HG02884 (cell line): ENCODE results near the gene TOX2.

Experiments
- ATAC-seq: cut with Tn5 transposase; IDR thresholded peaks from one replicate; pipeline ENCODE4 v1.9.1; 2021; ENCODE audit warnings: mild to moderate bottlenecking, moderate library complexity; ENCODE audit not compliant: unreplicated experiment

Gene TOX2

DNA sequence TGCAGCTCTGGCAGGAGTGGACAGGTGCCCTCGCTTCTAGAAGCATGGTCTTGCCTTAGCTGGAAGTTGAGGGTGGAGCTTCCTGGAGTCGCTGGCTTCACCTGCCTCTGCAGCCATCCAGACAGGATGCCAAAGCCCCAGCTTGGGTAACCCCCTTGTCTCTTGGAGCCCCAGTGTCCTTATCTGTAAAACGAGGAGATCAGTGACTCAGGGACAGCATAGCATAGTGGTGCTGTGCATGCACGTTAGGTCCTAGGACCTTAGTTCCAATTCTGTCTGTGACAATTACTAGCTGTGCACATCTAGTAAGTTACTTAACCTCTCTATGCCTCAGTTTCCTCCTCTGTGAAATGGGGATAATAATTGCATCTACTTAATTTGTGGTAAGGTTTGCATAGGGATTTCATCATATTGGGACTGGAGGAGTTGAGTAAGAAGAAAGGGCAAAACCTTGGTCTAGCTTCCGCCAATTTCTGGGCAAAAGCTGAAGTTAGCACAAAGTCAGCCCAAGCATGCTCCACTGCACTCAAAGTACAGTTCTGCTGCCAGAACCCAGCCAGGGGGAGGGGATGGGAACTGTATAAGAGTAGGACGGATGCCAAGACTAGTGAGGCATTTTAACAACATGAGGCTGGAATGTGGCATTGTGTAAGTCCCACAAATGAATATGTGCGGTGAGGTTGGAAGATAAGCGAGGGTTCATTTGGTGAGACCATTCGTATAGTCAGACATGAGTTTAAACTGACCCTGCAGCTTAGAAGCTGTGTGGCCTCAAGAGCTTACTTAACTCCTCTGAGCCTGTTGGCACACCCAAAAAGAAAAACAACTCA is 24.5 kb downstream of the TOX2 start:
- no peak for ATAC-seq

DNA sequence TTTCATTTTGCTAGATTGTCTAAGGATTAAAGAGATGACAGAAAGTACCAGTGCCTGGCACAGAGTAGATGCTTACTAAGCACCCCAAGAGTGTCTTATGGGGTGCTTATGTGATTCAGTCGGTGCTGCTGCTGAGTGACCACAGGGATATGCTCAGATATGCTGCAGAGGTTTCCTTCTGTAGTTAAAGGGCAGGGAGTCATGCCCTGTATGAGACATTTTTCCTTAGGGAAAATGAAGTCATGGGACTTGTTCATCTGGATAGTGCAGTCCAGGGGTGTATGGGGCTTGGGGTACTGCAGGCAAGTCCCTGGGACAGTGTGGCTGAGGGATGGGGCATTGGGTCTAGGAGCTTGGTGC is 25.1 kb downstream of the TOX2 start:
- no peak for ATAC-seq

GRCh38 chr20:43940518-43941225 is 26.0 kb downstream of the TOX2 start:
- ATAC-seq, result no peak

DNA sequence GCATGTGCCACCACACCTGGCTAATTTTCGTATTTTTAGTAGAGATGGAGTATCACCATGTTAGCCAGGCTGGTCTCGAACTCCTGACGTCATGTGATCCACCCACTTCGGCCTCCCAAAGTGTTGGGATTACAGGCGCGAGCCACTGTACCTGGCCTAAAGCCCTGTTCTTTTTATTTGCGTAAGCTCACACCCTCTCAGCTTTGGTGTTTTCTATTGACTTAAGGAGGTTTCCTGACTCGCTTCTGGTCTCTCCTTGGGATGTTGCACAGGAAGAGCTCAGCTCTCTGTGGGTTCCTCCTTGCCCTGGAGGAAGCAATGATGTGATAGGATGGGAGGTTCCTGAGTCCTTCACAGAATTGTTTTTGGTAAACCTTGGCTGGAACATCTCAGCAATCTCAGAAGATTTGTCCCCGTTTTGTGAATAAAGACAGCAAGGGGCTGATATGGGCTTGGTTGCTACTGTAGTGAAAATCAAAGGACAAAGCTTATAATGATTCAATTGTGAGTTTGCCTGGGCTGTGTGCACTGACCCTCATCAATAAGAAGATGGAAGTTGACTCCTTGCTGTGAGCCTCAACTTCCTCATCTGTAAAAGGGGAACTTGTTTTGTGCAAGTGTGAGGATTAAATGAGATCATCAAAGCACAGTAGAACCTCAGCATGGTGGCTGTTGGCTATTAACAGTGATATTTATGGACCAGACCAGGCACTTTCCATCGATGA is 27.0 kb downstream of the TOX2 start:
- no peak for ATAC-seq

DNA sequence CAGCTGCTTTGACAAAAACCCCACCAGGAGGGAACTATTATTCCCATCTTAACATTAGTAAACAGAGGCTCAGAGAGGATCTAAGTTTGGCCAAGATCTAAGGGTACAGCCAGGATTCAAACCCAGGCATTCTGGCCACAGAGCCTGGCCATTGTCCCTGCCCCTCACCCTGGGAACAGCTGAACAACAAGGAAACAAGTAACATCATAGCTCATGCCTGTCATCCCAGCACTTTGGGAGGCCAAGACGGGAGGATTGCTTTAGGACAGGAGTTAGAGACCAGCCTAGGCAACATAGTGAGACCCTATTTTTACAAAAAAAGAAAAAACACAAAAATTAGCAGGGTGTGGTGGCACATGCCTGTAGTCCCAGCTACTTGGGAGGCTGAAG is 27.5 kb downstream of the TOX2 start:
- ATAC-seq, result peak; percentile 16

DNA sequence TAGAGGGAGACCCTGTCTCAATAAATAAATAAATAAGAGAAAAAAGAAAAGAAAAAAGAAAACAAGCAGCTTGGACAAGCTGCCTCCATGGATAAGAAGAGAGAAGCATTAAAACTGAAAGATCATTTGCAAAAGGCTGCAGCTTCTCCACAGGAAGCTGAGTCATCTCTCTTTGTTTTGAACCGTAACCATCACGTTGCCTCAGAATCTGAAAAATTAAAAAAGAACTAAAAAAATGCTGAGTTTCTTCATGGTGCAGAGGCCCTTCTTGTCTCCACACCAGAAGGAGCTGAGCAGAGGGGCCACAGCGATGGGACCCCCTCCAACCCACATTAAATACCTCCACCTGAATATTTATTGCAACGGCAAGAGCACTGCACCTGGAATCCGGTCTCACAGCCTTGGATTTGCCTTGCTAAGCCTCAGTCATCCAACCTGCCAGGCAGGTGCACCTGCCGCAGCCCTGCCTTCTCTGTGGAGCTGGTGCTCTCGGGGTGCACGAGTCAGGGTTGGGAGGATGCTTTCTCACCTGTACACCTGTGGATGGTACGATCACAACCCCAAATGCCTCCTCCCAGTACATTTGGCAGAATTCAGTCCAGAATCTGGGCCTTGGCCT is 28.1 kb downstream of the TOX2 start:
- ATAC-seq, result peak; percentile 44

DNA sequence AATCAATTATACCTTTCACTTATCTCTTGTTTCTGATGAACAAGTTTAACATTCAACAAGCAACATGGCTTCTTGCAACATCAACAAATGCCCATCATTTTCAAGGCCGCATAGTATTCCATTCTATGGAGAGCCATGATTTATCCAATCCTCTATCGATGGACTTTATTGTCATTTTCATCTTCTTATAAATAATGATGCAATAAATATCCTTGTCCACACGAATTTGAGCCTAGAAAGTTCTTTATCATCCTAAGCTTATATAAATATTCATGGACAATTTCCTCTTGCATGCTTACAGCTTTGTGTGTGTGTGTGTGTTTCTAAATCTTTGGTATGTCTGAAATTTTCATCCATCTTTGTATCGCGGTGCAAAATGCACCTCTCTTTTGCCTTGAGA is 29.1 kb downstream of the TOX2 start:
- no peak for ATAC-seq

DNA sequence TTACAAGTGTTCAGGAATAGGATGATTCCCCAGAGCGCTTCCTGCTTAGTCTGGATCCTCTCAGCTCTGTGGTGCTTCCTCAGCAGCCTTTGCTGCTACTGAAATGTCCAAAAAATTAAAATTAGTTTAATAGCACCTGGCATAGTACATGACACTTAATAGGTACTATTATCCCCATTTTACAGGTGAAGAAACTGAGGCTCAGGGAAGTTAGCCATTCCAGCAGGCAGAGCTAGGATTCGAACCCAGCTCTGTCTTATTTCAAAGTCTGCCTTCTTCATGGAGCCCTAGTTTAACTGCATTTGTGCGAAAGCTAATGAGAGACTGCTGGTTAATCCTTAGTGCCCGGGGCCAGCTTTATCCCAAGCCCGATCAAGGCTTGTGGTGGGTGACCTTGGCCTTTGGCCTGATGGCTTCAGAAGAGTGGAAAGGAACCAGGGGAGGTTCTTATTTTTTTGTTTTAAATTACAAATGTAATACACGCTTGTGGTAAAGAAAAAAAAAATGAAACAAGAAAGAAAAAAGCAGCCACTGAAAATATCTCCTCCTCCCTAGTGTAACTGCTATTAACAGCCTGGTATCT is 30.1 kb downstream of the TOX2 start:
- ATAC-seq, result no peak

GRCh38 chr20:43945391-43946205 is 30.9 kb downstream of the TOX2 start:
- no peak for ATAC-seq

DNA sequence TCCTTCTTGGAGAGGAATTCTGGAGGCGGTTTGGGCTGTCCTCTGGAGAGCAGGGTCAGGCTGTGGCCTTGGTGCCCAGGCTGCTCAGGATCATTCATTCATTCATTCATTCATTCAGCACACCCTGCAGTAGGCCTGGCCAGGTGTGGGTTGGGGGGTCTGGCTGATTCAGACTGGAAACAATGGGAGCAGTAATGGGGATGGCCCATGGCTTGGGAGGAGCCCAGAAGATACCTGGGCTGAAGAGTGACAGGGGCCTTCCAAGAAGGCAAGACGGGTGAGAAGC is 31.5 kb downstream of the TOX2 start:
- no peak for ATAC-seq

DNA sequence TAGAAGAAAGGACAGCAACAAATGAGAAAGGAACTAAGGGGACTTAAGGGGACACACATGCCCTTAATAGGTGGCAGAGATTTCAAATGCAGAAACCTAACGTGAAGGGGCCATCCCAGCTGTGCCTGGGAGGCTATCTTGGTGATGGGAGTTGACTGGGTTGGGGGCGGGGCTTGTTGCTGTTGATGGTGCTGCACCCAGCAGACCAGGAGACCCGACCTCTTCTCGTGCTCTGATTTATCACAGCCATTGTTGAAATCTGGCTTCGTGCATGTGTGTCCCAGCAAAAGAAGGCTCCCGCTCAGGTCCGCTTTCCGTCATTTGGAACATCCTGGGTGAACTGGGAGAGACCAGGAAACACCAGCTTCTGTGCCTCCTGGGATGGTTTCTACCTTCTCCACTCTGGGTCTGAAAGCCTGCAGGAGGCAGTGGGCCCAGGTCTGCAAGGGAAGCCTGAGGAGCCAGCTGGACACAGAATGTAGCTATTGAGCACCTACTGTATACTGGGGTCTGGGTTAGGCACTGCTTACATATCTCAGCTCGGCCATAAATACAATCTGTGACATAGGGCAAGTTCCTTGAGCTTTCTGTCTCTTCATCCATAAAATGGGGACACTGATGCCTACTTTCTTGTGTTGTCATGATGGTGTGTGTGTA is 32.1 kb downstream of the TOX2 start:
- no peak for ATAC-seq

DNA sequence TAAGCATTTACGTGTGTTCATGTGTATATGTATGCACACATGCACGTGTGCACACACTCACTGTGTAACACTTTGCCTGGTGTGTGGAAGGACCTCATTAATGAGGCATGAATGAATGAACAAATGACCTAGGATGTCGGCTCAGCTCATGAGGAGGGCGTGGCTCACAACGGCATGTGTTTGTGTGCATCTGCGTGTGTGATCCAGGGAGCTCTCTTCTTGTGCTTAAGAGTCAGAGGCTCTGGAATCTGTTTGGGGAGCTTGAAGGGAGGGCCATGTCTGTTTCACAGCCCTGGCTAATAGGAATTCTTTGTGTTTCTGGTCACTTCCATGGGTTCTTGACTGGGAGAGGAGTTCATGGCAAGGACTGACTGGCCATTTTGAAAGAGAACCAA is 32.7 kb downstream of the TOX2 start:
- no peak for ATAC-seq

DNA sequence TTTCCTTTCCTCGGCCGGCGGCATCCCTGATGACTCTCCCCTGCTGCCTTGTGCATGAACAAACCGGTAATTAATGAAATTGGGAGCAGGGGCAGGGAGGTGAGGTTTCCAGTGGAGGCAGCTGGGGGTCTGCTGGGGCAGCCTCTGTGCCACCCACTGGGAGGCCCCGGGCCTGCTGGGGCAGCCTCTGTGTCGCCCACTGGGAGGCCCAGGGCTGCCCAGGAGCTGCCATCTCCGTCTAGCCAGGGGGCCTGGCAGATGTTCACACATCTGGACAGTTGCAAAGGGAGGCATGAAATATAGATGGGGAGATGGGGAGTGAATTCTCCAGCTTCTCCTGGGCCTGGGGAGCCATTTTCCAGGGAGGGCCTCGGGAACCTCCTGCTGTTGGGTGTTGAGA is 33.8 kb downstream of the TOX2 start:
- no peak for ATAC-seq

GRCh38 chr20:43949248-43949647 is 34.6 kb downstream of the TOX2 start:
- no peak for ATAC-seq

DNA sequence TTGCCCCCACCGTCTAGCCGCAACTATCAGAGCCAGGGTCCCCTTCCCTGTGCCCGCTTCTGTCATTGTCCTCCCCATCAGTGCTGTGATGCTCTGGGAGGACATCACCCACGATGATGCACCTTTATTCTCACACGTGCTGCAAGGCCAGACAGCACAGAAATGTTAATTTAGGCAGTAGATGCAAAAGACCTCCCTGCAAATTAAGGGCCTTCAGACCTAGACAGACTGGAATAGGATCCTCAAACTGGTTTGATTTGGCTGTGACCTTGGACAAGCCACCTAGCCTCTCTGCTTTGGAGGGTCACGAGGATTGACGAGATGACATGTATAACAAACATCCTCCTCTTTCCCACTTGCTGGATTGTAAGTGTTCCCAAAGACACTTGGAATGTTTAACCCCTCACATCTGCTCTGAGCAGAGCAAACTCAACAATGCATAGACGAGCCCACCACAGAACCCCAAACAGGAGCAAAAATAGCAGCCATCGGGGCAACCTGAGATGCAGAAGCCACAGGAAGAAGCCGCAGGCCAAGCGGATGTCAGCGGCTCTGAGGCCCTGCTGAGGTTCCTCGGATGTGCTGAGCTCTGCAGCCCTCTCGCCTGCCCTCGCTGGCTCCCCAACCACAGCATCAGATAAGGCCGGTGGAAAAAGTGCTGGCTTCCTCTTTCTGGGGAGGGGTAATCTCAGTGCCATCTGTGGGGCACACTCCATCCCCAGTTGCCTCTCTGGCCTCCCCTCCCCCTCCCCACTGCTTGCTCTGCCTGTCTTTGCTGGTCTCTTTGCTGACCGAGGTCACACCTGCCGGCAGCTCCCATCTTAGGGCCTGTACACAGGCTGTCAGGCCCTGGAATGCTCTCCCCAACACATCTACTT is 35.3 kb downstream of the TOX2 start:
- ATAC-seq, result peak; percentile 56

- ATAC-seq, result no peak
Measured at GRCh38 chr20:43953919-43954592, 39.4 kb downstream of the TOX2 start.

DNA sequence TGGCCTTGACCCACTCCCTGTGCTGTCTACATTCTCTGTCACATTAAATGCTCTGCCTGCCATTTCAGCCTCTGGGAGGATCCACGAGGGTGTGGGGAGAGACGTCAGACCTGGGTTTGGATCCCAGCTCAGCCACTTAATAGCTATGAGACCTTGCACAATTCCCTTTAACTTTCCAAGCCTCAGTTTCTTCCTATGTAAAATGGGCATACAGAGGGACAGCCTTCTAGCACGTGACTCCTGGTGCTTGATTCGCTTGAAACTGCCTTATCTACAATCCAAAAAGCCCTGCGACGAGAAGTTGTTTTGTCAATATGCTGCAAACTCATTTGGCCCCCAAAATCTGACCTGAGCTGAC is 40.0 kb downstream of the TOX2 start:
- no peak for ATAC-seq

- peak; percentile 64 for ATAC-seq
Measured at GRCh38 chr20:43955062-43955749, 40.6 kb downstream of the TOX2 start.
